ENCODE results near the gene DAG1. TPM values are rescaled to one million over a fixed set of nuclear protein-coding genes. Genes with fewer than 3 reads are reported as not detected.

Gene DAG1
- total and polyA plus RNA-seq, 2 donors (not counting 1 experiment from before 2014, with no cell fraction given) = 48.7 TPM

GRCh38 chr3:49553692-49554632, 83.9 kb downstream of the DAG1 start, which contains the start of gene BSN:
BSN (plus strand) TSS chr3:49554477; CDS start chr3:49554603, 126 bp downstream.
- no peak for TF ChIP-seq CTCF (conservative IDR thresholded peaks at IDR 0.05 in 1 of 2, IDR thresholded peaks at IDR 0.05 in 1 of 2; ENCODE audit: low read depth in 1 of 2, low read length in 2 of 2)
- TF ChIP-seq EZH2 (IDR thresholded peaks at IDR 0.05; ENCODE audit: low read length, missing control alignments) = no peak
- H3K79me2 ChIP-seq (ENCODE audit: control insufficient read depth, insufficient read depth, low read length) = no peaks in the 10 kb centered on the region

GRCh38 chr3:49554633-49555265, 84.7 kb downstream of the DAG1 start:
- H3K4me2 ChIP-seq (ENCODE audit: extremely low read depth, insufficient read depth, low read length) = peak overlapping the region; percentile 52
- TF ChIP-seq CTCF (conservative IDR thresholded peaks at IDR 0.05 in 1 of 2, IDR thresholded peaks at IDR 0.05 in 1 of 2; ENCODE audit: low read depth in 1 of 2, low read length in 2 of 2) = no peak
- TF ChIP-seq EZH2 (IDR thresholded peaks at IDR 0.05; ENCODE audit: low read length, missing control alignments) = peak; percentile 44
- no peaks in the 10 kb centered on the region for H3K79me2 ChIP-seq (ENCODE audit: control insufficient read depth, insufficient read depth, low read length)
- H4K20me1 ChIP-seq (ENCODE audit: control insufficient read depth, extremely low read depth, insufficient read depth, low read length) = no peaks in the 10 kb centered on the region
- peak overlapping the region in 2 of 4 experiments; percentile 4 to 45 for H3K4me3 ChIP-seq (replicated peaks in 1 of 4; ENCODE audit: control extremely low read depth in 1 of 4, insufficient read depth in 1 of 4, low read depth in 3 of 4, low read length in 4 of 4)
- H3K9ac ChIP-seq (ENCODE audit: insufficient read depth, low read length) = no peak overlapping the region
- H2AFZ ChIP-seq (ENCODE audit: low read length) = no peak overlapping the region
- peaks cover 2% of the 10 kb centered on the region for H3K4me1 ChIP-seq (ENCODE audit: control insufficient read depth, extremely low read depth, insufficient read depth, low read length)
- no peaks in the 10 kb centered on the region for H3K36me3 ChIP-seq (ENCODE audit: control insufficient read depth, insufficient read depth, low read length)
- peak in 1 of 2 donors; percentile 25 for DNase-seq (ENCODE audit: low read depth in 2 of 2)
- H3K27ac ChIP-seq (ENCODE audit: insufficient read depth, low read length) = no peak overlapping the region
- H3K9me3 ChIP-seq (ENCODE audit: control insufficient read depth, insufficient read depth, low read depth, low read length) = no peaks in the 10 kb centered on the region
- H3K27me3 ChIP-seq (ENCODE audit: control insufficient read depth, insufficient read depth, low read length) = peaks cover 12% of the 10 kb centered on the region

More at GRCh38 chr3:49553692-49554632, 83.9 kb downstream of the DAG1 start, which contains the start of gene BSN:
- Histone ChIP-seq H3K36me3 (ENCODE audit: control insufficient read depth, insufficient read depth, low read length) (no peaks in the 10 kb centered on the region), H3K4me3 (replicated peaks in 1 of 4; ENCODE audit: control extremely low read depth in 1 of 4, insufficient read depth in 1 of 4, low read depth in 3 of 4, low read length in 4 of 4) (peak within 1 kb of the TSS; percentile 65 to 86 (median 68)), H3K27me3 (ENCODE audit: control insufficient read depth, insufficient read depth, low read length) (peaks cover 12% of the 10 kb centered on the region), H3K4me2 (ENCODE audit: extremely low read depth, insufficient read depth, low read length) (peak within 1 kb of the TSS; percentile 93), H3K9ac (ENCODE audit: insufficient read depth, low read length) (peak within 1 kb of the TSS; percentile 64), H3K4me1 (ENCODE audit: control insufficient read depth, extremely low read depth, insufficient read depth, low read length) (peaks cover 2% of the 10 kb centered on the region), H4K20me1 (ENCODE audit: control insufficient read depth, extremely low read depth, insufficient read depth, low read length) (no peaks in the 10 kb centered on the region), H2AFZ (ENCODE audit: low read length) (peak within 1 kb of the TSS; percentile 86), H3K9me3 (ENCODE audit: control insufficient read depth, insufficient read depth, low read depth, low read length) (no peaks in the 10 kb centered on the region), H3K27ac (ENCODE audit: insufficient read depth, low read length) (peak within 1 kb of the TSS; percentile 19)
- DNase-seq (ENCODE audit: low read depth in 2 of 2) = peak; percentile 75 to 87
